Measurements from ENCODE around the gene STON2.
"Not testable (repeated sequence)": the region's sequence is repeated elsewhere in the genome, so short reads cannot be mapped to it uniquely, and the experiment has no call there.

Gene STON2

DNA sequence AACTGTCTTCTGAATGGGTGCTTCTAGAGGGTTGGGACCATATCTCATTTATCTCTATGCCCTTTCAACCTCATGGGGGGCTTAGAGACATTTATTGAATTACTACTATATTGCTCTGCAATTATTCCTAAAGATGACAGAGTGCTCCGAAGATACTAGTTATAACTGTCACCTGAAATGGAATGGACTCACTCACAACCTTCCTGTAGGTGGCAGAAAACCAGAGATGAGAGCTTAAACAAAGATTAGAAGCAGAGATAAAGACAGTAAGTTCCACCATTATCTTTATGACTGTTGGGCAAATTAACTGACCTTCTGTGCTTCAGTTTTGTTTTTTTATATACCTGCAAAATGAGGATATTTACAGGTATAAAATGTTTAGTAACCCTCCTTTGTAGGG is 147.8 kb downstream of the STON2 start:
- H3K4me3 ChIP-seq (ENCODE audit: low read length) = no peak overlapping the region
- no peak for DNase-seq (ENCODE audit: low read depth, low spot score)

DNA sequence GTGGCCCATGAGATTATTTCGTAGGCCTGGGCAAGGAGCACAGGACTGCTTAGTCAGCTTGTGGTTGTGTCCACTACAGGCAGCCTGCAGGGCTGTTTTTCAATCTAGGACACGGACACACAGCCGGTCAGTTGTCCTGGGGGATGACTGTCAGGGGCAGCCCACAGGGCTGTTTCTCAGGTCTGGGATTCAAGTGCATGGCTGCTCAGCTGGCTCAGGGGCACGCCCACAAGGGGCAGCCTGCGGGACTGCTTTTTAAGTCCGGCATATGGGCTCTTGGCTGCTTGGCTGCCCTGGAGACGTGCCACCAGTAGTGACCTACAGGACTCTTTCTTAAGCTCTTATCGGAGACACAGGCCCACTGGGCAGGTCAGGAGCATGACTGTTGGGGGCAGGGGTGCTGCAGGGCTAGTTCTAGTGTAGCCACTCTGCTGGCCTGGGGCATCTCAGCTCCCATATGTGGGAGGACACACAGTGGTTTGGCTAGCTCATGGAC is 152.8 kb downstream of the STON2 start:
- DNase-seq (ENCODE audit: low read depth, low spot score) = no peak
- H3K4me3 ChIP-seq (ENCODE audit: low read length) = peak overlapping the region; percentile 43

DNA sequence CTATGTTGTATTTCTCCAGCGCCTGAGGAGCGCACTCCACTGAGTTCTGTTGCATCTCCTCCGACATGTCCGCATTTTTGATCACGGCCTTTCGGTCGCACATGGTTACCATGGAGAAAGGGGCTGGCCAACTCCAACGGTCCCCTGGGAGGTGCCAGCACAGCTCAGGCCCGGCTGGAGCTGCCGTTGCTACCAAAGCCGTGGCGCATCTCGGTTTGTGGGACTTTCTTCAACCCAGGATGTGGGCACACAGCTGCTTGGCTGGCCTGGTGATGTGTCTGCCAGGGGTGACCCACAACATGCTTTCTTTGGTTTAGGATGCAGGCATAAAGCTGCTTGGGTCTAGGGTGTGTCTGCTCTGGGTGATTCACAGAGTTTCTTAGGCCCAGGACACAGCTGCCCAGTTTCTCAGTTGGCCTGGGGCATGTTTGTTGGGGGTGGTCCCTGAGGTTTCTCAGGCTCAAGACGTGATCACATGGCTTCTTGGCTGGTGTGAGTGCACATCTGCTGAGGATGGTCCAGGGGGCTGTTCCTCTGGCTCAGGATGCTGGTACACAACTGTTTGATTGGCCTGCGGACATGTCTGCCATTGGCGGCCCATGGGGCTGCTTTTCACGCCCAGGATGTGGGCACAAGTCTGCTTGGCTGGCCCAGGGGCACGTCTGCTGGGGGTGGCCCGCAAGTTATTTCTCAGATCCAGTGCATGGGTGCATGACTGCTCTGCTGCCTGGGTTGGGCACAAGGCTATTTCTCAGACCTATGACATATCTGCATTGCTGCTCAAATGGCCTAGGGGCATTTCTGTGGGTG is 153.5 kb downstream of the STON2 start:
- peak; percentile 97 for DNase-seq (ENCODE audit: low read depth, low spot score)
- peak overlapping the region; percentile 43 for H3K4me3 ChIP-seq (ENCODE audit: low read length)

DNA sequence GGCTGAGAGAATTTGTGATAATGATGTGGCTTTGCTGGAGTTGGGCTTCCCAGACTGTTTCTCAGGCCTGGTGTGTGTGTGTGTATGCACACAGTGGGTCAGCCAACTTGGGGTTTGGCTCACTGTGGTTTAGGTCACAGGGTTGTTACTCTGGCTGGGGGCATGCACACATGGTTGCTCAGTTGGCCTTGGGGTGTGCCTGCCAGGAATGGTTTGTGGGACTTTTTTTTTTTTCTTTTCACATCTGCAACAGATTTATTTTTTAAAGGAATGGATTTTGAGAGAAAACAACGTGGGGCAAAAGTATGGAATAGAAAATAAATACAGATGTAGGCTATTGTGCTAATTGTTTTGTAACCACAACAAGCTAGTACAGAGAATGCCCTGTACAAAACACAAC is 154.4 kb downstream of the STON2 start:
- no peak overlapping the region for H3K4me3 ChIP-seq (ENCODE audit: low read length)
- no peak for DNase-seq (ENCODE audit: low read depth, low spot score)

DNA sequence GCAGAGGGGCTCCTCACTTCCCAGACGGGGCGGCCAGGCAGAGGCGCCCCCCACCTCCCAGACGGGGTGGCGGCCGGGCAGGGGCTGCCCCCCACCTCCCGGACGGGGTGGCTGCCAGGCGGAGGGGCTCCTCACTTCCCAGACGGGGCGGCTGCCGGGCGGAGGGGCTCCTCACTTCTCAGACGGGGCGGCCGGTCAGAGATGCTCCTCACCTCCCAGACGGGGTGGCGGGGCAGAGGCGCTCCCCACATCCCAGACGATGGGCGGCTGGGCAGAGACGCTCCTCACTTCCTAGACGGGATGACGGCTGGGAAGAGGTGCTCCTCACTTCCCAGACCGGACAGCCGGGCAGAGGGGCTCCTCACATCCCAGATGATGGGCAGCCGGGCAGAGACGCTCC is 155.7 kb downstream of the STON2 start:
- not testable (repeated sequence) for H3K4me3 ChIP-seq (ENCODE audit: low read length); DNase-seq (ENCODE audit: low read depth, low spot score)

DNA sequence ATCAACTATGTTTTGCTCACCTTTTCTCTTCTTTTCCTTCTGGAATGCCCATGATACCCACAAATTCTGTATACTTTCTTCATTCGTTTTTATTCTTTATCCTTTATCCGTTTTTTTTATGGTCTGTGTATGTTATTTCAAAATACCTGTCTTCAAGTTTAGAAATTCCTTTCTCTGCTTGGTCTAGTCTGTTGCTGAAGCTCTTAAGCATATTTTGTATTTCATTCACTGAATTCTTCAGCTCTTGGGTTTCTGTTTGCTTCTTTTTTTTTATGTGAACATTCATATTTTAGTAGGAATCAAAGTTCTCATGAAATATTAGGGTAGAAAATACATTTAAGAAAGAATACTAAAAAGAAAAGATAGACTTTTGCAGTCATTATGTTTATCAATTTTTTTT is 156.6 kb downstream of the STON2 start:
- no peak for DNase-seq (ENCODE audit: low read depth, low spot score)
- no peak overlapping the region for H3K4me3 ChIP-seq (ENCODE audit: low read length)

DNA sequence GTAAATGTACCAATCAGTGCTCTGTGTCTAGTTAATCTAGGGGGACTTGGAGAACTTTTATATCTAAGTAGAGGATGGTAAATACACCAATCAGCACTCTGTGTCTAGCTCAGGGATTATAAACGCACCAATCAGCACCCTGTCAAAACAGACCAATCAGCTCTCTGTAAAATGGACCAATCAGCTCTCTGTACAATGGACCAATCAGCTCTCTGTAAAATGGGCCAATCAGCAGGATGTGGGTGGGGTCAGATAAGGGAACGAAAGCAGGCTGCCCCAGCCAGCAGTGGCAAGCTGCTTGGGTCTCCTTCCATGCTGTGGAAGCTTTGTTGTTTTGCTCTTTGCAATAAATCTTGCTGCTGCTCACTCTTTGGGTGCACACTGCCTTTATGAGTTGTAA is 163.3 kb downstream of the STON2 start:
- H3K4me3 ChIP-seq (ENCODE audit: low read length); DNase-seq (ENCODE audit: low read depth, low spot score): not testable (repeated sequence)

DNA sequence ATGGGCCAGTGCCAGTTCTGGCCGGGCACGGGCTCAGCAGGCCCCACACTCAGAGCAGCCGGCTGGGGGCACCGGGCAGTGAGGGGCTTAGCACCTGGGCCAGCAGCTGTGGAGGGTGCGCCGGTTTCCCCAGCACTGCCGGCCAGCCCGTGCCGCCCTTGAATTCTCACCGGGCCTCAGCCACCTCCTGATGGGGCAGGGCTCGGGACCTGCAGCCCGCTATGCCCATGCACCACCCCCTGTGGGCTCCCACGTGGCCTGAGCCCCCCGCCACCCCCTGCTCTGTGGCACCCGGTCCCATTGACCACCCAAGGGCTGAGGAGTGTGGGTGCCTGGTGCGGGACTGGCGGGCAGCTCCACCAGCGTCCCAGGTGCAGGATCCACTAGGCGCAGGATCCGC is 164.0 kb downstream of the STON2 start:
- no peak for DNase-seq (ENCODE audit: low read depth, low spot score)
- no peak overlapping the region for H3K4me3 ChIP-seq (ENCODE audit: low read length)

DNA sequence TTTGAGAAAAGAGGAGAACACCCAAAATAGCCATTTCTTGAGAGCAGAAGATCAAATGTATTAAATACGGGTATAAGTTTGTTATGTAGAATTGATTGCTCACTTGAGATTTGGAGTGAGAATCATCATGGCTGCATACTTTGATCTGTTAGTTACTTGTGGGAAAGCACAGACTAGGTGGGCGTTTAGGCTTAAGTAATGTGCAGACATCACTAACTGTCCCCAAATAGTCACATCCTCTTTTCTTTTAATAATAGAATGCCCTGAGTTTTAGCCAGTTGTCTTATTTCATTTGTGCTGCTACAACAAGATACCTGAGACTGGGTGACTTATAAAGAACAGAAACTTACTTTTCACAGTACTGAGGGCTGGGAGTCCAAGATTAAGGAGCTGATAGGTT is 165.0 kb downstream of the STON2 start:
- H3K4me3 ChIP-seq (ENCODE audit: low read length) = no peak overlapping the region
- DNase-seq (ENCODE audit: low read depth, low spot score) = no peak

DNA sequence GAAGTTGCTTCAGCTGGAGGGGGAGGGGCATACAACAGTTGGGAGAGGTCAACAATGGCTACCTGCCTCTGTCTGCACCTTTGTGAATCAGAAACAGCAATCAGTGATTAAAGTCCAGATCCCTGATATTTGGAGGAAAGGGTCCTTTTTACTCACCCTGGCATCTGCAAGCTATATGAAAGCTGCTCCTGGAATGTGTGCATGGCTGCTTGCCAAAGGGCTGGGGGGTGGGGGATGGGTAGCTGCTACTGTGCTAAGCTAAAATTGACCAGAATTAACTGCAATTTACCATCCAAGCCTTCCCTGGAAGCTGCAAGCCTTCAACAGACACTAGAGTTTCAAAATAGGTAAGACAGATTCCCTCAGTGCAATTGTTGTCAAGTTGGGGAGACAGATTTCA is 165.8 kb downstream of the STON2 start:
- no peak overlapping the region for H3K4me3 ChIP-seq (ENCODE audit: low read length)
- no peak for DNase-seq (ENCODE audit: low read depth, low spot score)

DNA sequence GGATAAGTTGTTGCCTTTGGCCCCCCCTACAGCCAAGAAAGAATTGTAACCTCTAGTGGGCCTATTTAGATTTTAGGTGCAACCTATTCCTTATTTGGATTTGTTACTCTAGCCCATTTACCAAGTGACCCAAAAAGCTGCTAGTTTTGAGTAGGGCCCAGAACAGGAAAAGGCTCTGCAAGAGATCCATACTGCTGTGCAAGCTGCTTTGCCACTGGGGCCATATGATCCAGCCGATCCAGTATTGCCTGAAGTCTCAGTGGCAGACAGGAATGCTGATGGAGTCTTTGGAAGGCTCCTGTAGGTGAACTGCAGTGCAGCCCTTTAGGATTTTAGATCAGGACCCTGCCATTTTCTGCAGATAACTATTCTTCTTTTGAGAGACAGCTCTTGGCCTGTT is 166.5 kb downstream of the STON2 start:
- H3K4me3 ChIP-seq (ENCODE audit: low read length) = no peak overlapping the region
- DNase-seq (ENCODE audit: low read depth, low spot score) = no peak

DNA sequence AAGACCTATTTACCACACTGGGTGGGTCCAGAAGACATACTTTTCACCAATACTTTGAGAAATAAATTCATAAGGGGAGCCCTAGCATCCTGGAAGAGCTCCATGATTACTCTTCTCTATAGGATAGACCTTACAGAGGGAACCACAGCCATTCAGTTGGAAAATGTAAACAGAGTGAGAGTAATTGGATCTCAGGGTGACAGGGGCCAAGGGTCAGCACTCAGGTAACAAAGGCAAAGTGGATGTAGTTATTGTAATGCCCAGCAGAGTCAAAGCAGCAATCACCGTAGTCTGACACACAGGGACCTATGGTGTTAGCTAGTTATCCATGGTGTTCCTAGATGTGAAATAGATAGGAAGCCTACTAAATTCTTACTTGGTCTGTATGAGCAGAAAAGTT is 168.6 kb downstream of the STON2 start:
- no peak overlapping the region for H3K4me3 ChIP-seq (ENCODE audit: low read length)
- no peak for DNase-seq (ENCODE audit: low read depth, low spot score)

DNA sequence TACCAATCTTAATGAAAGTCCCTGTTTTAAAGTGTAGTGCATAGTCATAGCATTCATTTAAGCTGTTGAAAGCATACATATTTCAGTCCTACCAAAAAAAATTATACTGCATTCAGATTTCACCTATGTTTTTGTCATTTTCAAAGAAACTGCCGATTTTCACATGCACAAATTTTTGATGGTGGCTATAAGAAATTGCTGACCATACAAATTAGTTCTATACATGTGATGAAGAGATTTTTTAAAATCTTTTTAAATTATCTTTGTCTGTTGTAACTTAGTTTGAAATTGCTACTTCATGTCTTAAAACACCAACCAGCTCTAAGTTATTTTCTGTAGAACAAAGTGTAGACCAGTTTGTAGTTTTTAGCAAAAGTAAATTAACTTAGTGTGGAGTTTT is 175.9 kb downstream of the STON2 start:
- DNase-seq (ENCODE audit: low read depth, low spot score) = no peak
- H3K4me3 ChIP-seq (ENCODE audit: low read length) = no peak overlapping the region

DNA sequence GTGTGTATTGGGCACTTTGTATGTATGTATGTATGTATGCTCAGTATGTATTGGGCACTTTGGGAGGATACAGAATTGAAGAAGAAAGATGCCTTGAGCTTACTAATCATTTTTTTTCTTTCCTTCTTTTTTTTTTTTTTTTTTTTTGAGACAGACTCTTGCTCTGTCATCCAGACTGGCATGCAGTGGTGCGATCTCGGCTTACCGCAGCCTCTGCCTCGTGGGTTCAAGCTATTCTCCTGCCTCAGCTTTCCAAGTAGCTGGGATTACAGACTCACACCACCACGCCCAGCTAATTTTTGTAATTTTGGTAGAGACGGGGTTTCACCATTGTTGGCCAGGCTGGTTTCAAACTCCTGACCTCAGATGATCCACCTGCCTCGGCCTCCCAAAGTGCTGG is 176.3 kb downstream of the STON2 start:
- not testable (repeated sequence) for H3K4me3 ChIP-seq (ENCODE audit: low read length); DNase-seq (ENCODE audit: low read depth, low spot score)

DNA sequence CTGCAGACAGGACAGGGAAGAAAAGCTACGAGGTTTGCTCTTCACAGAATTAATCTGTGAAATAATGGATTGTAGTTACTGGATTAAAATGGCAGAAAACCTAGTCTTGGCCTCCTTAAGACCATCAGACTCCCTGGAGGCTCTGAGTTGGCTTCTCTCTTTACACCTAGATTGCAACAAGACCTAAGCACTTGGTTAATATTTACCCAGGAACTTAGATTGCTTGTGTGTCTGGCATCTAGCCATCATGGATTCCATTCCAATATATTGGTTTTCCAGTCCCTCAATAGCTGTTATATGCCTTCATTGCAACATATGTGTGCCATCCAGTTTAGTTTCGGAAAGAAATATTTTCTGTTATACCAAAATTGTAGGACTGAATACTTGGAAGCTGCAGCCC is 177.4 kb downstream of the STON2 start:
- no peak overlapping the region for H3K4me3 ChIP-seq (ENCODE audit: low read length)
- no peak for DNase-seq (ENCODE audit: low read depth, low spot score)

DNA sequence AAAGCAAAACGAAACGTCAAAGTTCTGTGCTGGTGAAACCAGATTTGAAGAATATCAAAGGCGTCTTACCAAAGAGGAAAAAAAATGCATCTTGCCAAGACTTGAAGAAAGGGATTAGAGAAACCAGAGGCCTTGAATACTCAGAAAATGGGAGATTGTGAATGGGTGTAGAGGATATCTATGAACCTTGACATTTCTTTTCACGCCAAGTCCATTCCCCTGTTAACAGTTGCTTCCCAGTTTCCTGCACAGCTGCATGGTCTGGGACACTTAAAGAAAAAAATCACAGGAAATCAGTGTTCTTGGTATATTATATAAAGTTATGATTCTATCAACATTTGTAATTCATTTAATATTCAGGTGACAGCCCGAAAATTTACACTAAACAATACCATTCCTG is 178.0 kb downstream of the STON2 start:
- DNase-seq (ENCODE audit: low read depth, low spot score) = no peak
- H3K4me3 ChIP-seq (ENCODE audit: low read length) = no peak overlapping the region

DNA sequence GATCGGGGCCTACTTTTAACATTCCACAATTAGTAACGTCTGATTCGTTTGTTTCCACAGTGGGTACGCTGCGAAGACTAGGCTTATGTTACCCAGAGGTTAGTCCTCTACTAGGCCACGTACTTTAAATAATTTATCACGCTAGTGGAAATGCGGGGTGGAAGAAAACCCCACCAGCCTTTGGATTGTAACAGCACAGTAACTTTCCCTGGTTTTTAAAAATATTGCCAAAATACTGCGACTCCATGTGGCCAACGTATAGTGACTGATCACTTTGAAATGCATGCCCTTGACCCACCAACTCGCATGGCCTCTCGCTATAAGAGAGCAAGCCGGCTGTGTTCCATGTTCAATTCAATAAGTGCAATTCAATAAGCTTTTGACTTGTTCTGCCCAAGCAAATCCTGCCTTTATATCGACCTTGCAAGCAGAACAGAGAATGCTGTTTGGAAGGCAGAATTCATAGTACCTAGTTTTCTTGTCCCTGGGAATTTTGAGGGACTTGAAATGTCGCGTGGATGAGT is 178.5 kb downstream of the STON2 start:
- DNase-seq (ENCODE audit: low read depth, low spot score) = no peak
- peak overlapping the region; percentile 54 for H3K4me3 ChIP-seq (ENCODE audit: low read length)

DNA sequence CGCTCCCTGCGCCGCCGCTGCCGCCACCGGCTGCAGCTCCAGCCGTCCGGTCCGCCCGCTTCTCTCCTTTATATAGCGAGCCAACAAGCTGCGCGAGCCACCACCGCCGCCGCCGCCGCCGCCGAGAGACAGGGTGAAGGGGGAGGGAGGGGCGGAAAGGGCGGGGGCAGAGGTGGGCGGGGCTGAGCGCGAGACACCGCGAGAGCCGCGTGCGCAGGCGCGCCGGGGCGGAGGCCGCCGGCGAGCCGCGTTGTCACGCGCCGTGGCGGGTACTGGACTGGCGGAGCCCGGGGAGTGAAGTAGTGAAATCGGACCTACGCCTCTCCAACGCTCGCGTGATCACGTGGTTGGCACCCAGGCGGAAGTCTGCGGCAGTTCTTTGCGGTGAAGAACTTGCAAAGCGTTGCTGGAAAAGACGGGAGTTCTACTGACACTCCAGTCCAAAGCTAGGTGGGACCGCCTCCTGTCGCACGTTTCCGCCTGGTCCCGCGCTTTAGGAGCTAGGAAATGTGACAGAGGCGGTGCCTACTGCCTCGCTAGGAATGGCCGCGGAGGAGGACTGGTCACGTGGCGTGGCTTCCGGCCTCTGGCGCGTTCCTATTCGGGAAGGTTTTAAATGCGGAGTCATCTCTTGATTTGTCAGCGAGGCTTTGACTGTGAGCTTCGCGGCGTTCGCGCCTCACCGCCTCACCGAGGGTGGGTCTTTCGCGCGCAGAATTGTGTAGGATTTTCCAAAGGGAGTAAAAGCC is 179.1 kb downstream of the STON2 start, which contains the start of gene GTF2A1:
TSS of gene GTF2A1 (minus strand) at position 130 of the 749 bp plus-strand sequence. CDS start 441 bp downstream, outside the sequence.
- peak; percentile 93 for DNase-seq (ENCODE audit: low read depth, low spot score)
- peak within 1 kb of the TSS; percentile 77 for H3K4me3 ChIP-seq (ENCODE audit: low read length)

DNA sequence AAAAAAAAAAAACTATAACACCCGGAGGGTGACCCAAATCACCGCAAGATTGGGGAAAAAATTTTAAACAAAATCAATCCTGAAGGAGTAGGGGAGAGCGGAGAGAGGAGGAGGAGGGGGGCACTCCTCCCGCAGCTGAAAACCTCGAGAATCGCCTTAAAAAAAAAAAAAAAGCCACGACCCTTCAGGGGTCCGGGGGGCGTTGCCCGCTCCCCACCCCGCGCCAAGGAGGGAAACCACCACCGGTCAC is 179.6 kb downstream of the STON2 start:
- DNase-seq (ENCODE audit: low read depth, low spot score) = no peak
- H3K4me3 ChIP-seq (ENCODE audit: low read length) = peak overlapping the region; percentile 74

DNA sequence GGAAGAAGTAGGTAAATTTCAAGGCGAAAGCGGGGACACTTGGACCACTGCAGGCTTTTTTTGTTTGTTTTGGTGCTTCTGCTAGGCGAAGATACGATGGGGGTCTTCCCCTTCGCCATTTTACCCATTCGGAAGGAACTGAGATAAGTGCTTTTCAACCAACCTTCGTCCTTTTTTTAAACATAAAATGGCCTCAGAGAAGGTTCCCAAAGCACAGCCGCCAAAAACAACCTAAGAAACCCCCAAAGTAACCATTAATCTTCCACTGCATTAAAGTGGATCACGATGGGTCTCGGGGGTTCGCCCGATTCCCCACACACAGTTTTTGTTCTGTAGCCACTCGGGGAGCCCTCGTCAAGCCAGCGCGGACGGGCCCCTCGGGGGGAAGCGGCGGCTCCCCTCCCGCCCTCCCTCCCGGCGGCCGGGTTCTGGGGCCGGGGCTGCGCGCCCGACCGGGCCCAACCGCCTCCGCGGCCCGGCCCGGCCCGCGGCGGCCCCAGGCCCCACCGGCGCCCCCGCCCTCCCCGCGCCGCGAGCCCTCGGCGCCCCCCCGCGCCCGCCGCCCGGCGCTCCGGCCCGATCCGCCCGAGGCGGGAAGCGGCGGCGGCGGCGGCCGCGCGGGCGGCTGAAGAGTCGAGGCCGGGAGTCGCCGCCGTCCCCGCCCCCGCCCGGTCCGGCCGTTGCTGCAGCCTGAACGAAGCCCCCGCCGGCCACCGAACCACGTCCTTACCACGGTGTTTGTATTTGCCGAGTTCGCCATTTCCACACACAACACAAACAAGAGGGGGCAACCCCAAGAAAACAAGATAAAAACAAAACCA is 180.2 kb downstream of the STON2 start:
- DNase-seq (ENCODE audit: low read depth, low spot score) = peak; percentile 50
- peak overlapping the region; percentile 77 for H3K4me3 ChIP-seq (ENCODE audit: low read length)
